Suppressor macrophage treated with lipopolysaccharide for 1 hour (primary cell): ENCODE data around the gene SLC1A5.
"Not testable (repeated sequence)": the region's sequence is repeated elsewhere in the genome, so short reads cannot be mapped to it uniquely, and the experiment has no call there.

Experiments
- DNase-seq, 3 donors: peaks; one replicate each; pipeline ENCODE4 v3.0.0-alpha.2; 2020 to 2022

SLC1A5 gene

GRCh38 chr19:46766569-46767317 lies 21.7 kb downstream of the SLC1A5 start:
- DNase-seq, result peak; percentile 61 to 76 (median 68)

- DNase-seq, result no peak
Observed at GRCh38 chr19:46764817-46765291, 23.5 kb downstream of the SLC1A5 start.

- DNase-seq, result no peak
Observed at GRCh38 chr19:46762245-46762890, 26.0 kb downstream of the SLC1A5 start.

- DNase-seq, result no peak
Observed at GRCh38 chr19:46761418-46761831, 27.0 kb downstream of the SLC1A5 start.

GRCh38 chr19:46760897-46761296 lies 27.5 kb downstream of the SLC1A5 start:
- DNase-seq, result not testable (repeated sequence)

- DNase-seq, result no peak
Observed at GRCh38 chr19:46760363-46760762, 28.0 kb downstream of the SLC1A5 start.

GRCh38 chr19:46759817-46760333 lies 28.5 kb downstream of the SLC1A5 start:
- DNase-seq, result no peak

- DNase-seq, result peak; percentile 32 to 60 (median 51)
Observed at GRCh38 chr19:46759206-46759605, 29.2 kb downstream of the SLC1A5 start.

GRCh38 chr19:46756544-46756888 lies 31.9 kb downstream of the SLC1A5 start:
- peak in 2 of 3 donors; percentile 15 to 25 for DNase-seq

- DNase-seq, result no peak
Observed at GRCh38 chr19:46755853-46756543, 32.4 kb downstream of the SLC1A5 start.

- peak; percentile 84 to 92 (median 85) for DNase-seq
Observed at GRCh38 chr19:46755077-46755852, 33.1 kb downstream of the SLC1A5 start.

- DNase-seq, result peak; percentile 57 to 74 (median 65)
Observed at GRCh38 chr19:46753420-46754155, 34.8 kb downstream of the SLC1A5 start.

- DNase-seq, result peak; percentile 84 to 94 (median 89)
Observed at GRCh38 chr19:46748325-46749109, 39.9 kb downstream of the SLC1A5 start.

GRCh38 chr19:46746281-46747057 lies 41.9 kb downstream of the SLC1A5 start, which contains the start of gene STRN4:
STRN4 (minus strand) TSS chr19:46746450; CDS start chr19:46746430, 20 bp downstream.
- peak; percentile 53 to 93 (median 79) for DNase-seq

GRCh38 chr19:46745521-46746280 lies 42.7 kb downstream of the SLC1A5 start, which contains the start of gene FKRP:
FKRP (plus strand) TSS chr19:46746057; CDS start chr19:46755451, 9,394 bp downstream.
- peak; percentile 31 to 70 (median 32) for DNase-seq

- DNase-seq, result peak in 2 of 3 donors; percentile 42 to 44
Observed at GRCh38 chr19:46745030-46745429, 43.4 kb downstream of the SLC1A5 start.

- DNase-seq, result no peak
Observed at GRCh38 chr19:46744005-46744691, 44.2 kb downstream of the SLC1A5 start.

- DNase-seq, result peak in 2 of 3 donors; percentile 39 to 54
Observed at GRCh38 chr19:46742926-46743480, 45.4 kb downstream of the SLC1A5 start.
